ENCODE measurements around the gene ZNF543.

Gene ZNF543

DNA sequence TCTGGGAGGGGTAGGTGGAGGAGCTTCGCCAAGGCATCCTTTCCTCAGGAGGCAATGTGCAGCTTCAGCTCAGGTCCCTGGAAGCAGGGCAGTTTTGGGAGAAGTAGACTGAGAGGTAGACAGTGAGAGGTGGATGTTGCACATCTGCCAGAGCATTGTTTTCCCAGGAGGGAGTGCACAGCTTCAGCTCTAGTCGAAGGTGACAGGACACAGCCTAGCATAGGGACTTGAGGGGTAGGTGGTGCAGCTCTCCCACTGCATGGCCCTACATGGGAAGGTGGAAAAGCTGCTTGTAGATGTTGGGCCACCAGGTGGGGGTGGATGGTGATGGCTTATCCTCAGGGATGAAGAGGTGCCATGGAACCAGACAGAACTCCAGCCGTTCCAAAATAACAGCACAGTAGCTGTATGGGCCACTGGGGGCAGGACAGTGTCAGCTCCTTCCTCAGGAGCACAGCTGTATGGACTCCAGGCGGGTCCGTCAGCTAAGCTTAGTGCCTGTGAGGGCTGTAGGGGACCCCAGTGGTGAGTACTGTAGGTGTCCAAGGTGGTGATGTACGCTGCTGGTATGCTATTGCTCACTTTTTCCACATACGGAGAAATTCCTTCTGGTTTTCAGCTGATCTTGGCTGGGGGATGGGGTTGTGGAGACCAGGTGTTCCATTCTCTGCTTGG, 17.4 kb upstream of the ZNF543 start:
- DNase-seq (ENCODE audit: low read depth): peak; percentile 69
- TF ChIP-seq CTCF (conservative IDR thresholded peaks at IDR 0.05; ENCODE audit: low read depth, low read length): peak; percentile 20
- H3K4me3 ChIP-seq (ENCODE audit: low read depth, low read length): no peak overlapping the region

GRCh38 chr19:57305056-57305455, 15.2 kb upstream of the ZNF543 start:
- DNase-seq (ENCODE audit: low read depth): peak; percentile 31
- TF ChIP-seq CTCF (conservative IDR thresholded peaks at IDR 0.05; ENCODE audit: low read depth, low read length): no peak
- no peak overlapping the region for H3K4me3 ChIP-seq (ENCODE audit: low read depth, low read length)

GRCh38 chr19:57308514-57308913, 11.8 kb upstream of the ZNF543 start:
- no peak overlapping the region for H3K4me3 ChIP-seq (ENCODE audit: low read depth, low read length)
- TF ChIP-seq CTCF (conservative IDR thresholded peaks at IDR 0.05; ENCODE audit: low read depth, low read length): no peak
- DNase-seq (ENCODE audit: low read depth): no peak

DNA sequence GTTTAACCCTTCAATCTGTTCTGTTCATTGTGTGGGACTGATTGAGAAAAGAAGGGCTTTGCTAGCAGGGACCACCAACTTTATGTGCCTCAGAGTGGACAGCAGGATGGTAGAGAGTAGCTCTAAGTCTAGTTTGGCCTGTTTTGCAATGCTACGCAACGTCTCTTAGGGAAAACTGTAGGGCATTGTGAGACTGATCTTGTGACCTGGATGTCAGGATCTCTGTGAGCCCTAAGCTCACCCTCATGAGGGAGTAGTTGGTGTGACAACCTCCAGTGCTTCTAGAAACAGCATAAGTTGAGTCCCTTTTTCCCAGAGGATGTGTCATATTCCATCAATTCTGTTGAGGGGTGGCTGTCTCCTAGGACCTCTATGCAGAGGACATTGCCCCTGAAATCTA, 9.5 kb upstream of the ZNF543 start:
- TF ChIP-seq CTCF (conservative IDR thresholded peaks at IDR 0.05; ENCODE audit: low read depth, low read length): no peak
- no peak overlapping the region for H3K4me3 ChIP-seq (ENCODE audit: low read depth, low read length)
- no peak for DNase-seq (ENCODE audit: low read depth)

GRCh38 chr19:57314146-57314545, 6.1 kb upstream of the ZNF543 start:
- no peak for TF ChIP-seq CTCF (conservative IDR thresholded peaks at IDR 0.05; ENCODE audit: low read depth, low read length)
- no peak for DNase-seq (ENCODE audit: low read depth)
- no peak overlapping the region for H3K4me3 ChIP-seq (ENCODE audit: low read depth, low read length)

DNA sequence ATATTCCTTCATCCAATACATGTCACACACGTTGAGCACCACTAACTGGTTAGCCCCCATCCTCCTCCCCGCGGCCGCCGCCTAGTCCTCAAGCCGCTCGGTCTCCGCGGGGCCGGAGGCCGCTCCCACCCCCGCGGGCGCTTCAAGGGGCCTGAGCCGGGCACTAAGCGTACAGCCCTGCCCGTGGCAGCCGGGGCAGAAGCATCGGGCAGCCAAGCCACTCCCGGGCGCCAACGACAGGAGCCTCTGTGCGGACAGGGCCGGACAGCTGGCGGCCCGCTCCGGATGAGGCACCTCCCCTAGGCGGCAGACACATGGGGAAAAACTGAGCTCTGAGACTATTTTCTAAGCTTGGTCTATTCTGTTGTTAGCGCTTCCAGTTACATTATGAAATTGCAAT, 2.8 kb upstream of the ZNF543 start:
- peak overlapping the region; percentile 58 for H3K4me3 ChIP-seq (ENCODE audit: low read depth, low read length)
- peak; percentile 13 for DNase-seq (ENCODE audit: low read depth)
- no peak for TF ChIP-seq CTCF (conservative IDR thresholded peaks at IDR 0.05; ENCODE audit: low read depth, low read length)

DNA sequence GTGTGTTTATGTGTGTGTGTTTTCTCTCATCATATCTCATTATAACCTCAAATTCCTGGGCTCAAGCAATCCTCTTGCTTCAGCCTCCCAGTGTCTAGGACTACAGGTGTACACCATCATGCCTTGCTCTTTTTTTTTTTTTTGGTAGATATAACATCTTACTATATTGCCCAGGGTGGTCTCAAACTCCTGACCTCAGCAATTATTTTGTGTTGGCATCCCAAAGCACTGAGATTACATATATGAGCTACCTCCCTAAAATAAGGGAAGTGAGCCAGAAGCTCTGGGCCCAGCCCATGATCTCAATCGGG, 448 bp upstream of the ZNF543 start:
- H3K4me3 ChIP-seq (ENCODE audit: low read depth, low read length): peak overlapping the region; percentile 86
- DNase-seq (ENCODE audit: low read depth): no peak
- no peak for TF ChIP-seq CTCF (conservative IDR thresholded peaks at IDR 0.05; ENCODE audit: low read depth, low read length)
